Ascending aorta (tissue), 2 donors: ENCODE data around the gene PIM3. TPM values are rescaled to one million over a fixed set of nuclear protein-coding genes. Genes with fewer than 3 reads are reported as not detected.

ENCODE experiments used
- DNase-seq, 2 donors: peaks; one replicate each; pipeline ENCODE4 v3.0.0-alpha.2; 2019; ENCODE audit warnings: low spot score in 2 of 2
- H3K27ac ChIP-seq, 2 donors: fragments of 200-600 bp; sonication (generic); one replicate each; pipeline ENCODE4 v1.5.1; 2016 to 2017; ENCODE audit warnings: mild to moderate bottlenecking in 1 of 2
- H3K27me3 ChIP-seq: fragments of 200-600 bp; sonication (generic); one replicate; pipeline ENCODE4 v1.5.1; 2017
- H3K36me3 ChIP-seq, 2 donors: fragments of 200-600 bp; sonication (generic); one replicate each; pipeline ENCODE4 v1.5.1; 2016
- H3K4me1 ChIP-seq, 2 donors: fragments of 200-600 bp; sonication (generic); one replicate each; pipeline ENCODE4 v1.5.1; 2016 to 2017; ENCODE audit warnings: mild to moderate bottlenecking in 1 of 2
- H3K4me3 ChIP-seq, 2 donors: fragments of 200-600 bp; sonication (generic); one replicate each; pipeline ENCODE4 v1.5.1; 2016 to 2017; ENCODE audit warnings: mild to moderate bottlenecking in 1 of 2
- H3K9me3 ChIP-seq, 2 donors: fragments of 200-600 bp; sonication (generic); one replicate each; pipeline ENCODE4 v1.5.1; 2016
- intact Hi-C: fragments of 100-400 bp; cut with DNase I; formaldehyde crosslinking; loops from one replicate; pipeline ENCODE4 v1.15.1; 2023
- total RNA-seq: library from RNA; depleted of rRNA; stranded (reverse); fragments of >200 nt; gene quantifications from one replicate; pipeline ENCODE4 v1.1.0, GENCODE V29; 2016
- TF ChIP-seq, protein P1 (sequence below), 3 experiments: fragments of 200-600 bp in 2 of 3; fragments of 450-650 bp in 1 of 3; sonication (generic) in 2 of 3; IDR thresholded peaks; one replicate each; pipeline ENCODE4 v1.5.1; 2016 to 2019; ENCODE audit warnings: antibody characterized with exemption in 3 of 3, mild to moderate bottlenecking in 1 of 3, moderate library complexity in 1 of 3

Gene PIM3
- total RNA-seq, 1 donor from 2014 or later, result 269 TPM

DNA sequence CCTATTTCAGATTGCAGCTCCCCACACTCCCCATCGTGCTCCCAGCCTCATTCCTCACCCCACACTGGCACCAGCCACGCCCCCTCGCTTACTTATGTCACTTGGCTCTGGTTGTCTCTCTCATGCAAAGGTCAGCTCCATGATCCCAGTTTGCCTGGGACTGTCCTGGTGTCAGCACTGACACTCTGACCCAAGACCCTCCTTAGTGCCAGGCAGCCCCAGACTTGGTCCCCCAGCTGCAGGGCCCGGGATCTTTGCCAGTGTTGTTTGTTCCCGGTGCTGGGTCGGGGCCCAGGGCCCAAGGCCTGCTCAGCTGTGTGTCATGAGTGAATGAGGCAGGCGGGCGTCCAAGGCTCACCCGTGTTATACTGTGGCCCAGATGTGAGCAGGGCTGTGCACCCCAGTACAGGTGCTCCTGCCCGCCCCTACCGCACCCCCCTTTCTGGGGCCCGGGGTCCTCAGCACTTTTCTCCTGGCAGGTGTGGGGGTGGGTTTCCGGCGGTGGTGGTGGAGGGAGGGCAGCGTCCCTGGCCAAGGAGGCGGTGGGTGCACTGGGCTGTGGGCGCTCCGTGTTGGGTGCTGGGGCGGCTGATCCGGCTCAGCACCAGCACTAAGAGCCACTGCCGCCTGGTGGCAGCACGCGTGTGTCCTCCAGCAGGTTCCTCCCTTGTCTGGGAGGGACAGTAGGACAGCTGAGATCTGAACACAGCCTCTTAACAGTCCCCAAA lies 32.5 kb downstream of the PIM3 start:
- no peak overlapping the region for H3K27ac ChIP-seq
- DNase-seq, result peak in 1 of 2 donors; percentile 62
- no peaks in the 10 kb centered on the region for H3K36me3 ChIP-seq
- no peaks in the 10 kb centered on the region for H3K27me3 ChIP-seq
- peaks cover 8 to 15% of the 10 kb centered on the region in 2 donors for H3K9me3 ChIP-seq
- TF ChIP-seq, protein P1, sequence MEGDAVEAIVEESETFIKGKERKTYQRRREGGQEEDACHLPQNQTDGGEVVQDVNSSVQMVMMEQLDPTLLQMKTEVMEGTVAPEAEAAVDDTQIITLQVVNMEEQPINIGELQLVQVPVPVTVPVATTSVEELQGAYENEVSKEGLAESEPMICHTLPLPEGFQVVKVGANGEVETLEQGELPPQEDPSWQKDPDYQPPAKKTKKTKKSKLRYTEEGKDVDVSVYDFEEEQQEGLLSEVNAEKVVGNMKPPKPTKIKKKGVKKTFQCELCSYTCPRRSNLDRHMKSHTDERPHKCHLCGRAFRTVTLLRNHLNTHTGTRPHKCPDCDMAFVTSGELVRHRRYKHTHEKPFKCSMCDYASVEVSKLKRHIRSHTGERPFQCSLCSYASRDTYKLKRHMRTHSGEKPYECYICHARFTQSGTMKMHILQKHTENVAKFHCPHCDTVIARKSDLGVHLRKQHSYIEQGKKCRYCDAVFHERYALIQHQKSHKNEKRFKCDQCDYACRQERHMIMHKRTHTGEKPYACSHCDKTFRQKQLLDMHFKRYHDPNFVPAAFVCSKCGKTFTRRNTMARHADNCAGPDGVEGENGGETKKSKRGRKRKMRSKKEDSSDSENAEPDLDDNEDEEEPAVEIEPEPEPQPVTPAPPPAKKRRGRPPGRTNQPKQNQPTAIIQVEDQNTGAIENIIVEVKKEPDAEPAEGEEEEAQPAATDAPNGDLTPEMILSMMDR (IDR thresholded peaks at IDR 0.05), result peak; percentile 33 to 60 (median 51)
- no peak overlapping the region for H3K4me3 ChIP-seq
- intact Hi-C loops, result loop anchor here (1.0 kb wide), 1 partner anchor 63 kb away; no protein-coding TSS in a partner anchor
- H3K4me1 ChIP-seq, result no peaks in the 10 kb centered on the region

DNA sequence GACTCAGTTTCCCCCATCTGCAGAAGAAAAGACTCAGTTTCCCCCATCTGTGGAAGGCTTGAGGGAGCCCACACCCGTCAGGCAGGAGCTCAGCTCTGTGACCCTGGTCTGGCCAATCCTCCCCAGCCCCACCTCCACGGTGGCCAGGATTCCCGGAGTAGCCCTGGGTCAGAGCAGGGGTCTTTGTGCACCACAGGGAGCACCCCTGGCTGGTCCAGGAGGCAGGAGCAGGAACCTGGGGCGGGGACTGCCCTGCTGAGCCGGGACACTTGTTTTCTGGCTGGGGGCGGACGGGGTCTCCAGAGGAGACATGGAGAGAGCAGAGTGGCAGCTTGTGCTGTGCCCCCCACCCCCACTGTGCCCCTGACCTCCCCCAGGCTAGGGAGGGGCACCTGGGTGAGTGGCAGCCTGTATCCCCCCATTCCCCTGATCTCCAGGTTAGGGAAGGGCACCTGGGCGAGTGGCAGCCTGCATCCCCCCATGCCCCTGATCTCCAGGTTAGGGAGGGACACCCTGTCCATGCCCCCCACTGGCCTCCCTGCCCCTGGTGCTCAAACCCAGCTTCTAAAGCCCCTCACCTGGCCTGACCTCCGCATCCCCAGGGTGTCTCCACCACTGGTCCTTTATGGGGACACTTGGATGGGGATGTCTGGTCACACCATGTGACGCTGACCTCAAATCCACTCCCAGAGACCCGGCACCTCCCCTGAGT lies 33.2 kb downstream of the PIM3 start:
- Histone ChIP-seq H3K4me1 (no peaks in the 10 kb centered on the region), H3K27me3 (no peaks in the 10 kb centered on the region), H3K27ac (no peak overlapping the region), H3K4me3 (no peak overlapping the region), H3K9me3 (peaks cover 8 to 15% of the 10 kb centered on the region in 2 donors), H3K36me3 (no peaks in the 10 kb centered on the region)
- intact Hi-C loops, result loop anchor here (1.0 kb wide), 1 partner anchor 64 kb away; no protein-coding TSS in a partner anchor
- TF ChIP-seq, protein P1 (IDR thresholded peaks at IDR 0.05), result no peak
- peak in 1 of 2 donors; percentile 53 for DNase-seq

DNA sequence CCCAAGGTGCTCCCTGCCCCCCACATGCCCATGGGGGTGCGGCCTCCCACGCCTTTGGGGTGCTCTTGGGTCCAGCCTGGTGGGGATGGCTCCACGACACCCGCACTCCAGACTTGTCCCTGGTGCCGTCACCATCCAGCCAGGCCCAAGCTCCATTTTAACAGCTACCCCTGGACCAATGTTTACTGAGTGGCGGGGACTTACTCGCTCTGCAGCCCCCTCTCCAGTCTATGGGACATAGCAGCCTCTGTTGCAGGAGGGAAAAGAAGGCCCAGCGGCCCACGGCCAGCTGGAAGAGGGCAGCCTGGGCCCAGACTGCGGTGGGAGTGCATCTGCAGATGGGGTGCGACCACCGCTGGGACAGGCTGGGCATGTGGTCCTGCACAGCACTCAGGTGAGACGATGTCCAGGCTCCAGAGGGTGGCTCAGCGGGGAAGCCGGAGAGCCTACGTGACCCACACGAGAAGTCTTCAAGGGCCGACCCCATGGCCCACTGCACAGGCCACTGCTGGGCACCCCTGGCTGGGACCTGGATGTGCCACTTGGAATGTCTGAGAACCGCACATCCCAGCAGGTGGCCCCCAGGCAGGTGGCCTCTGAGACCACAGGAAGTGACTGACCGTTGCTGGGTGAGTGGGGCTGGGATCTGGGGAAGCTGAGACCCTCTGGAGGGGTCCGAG lies 33.9 kb downstream of the PIM3 start:
- intact Hi-C loops, result no loop called here
- DNase-seq, result peak in 1 of 2 donors; percentile 61

DNA sequence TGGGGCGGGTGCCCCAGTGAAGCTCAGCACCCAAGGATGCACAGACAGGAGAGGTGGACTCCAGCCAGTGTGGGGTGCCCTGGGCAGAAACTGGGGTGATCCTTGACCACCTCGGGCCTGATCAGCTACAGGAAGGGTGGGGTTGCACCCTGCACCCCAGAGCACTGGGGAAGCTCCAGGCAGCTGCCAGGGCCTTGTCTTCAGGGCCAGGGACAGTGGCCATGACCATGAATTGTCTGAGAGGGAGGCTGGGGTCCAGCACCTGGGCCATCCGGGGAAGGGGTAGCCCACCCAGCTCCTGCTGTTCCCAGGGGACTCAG lies 34.4 kb downstream of the PIM3 start:
- H3K27me3 ChIP-seq, result no peaks in the 10 kb centered on the region
- H3K27ac ChIP-seq, result no peak overlapping the region
- peaks cover 8 to 15% of the 10 kb centered on the region in 2 donors for H3K9me3 ChIP-seq
- H3K4me1 ChIP-seq, result no peaks in the 10 kb centered on the region
- intact Hi-C loops, result no loop called here
- H3K4me3 ChIP-seq, result no peak overlapping the region
- TF ChIP-seq, protein P1 (IDR thresholded peaks at IDR 0.05), result no peak
- peak in 1 of 2 donors; percentile 55 for DNase-seq
- H3K36me3 ChIP-seq, result no peaks in the 10 kb centered on the region

More for the DNA sequence above, 33.9 kb downstream of the PIM3 start:
- no peaks in the 10 kb centered on the region for H3K36me3 ChIP-seq
- TF ChIP-seq, protein P1 (IDR thresholded peaks at IDR 0.05), result no peak
- no peaks in the 10 kb centered on the region for H3K4me1 ChIP-seq
- no peaks in the 10 kb centered on the region for H3K27me3 ChIP-seq
- H3K9me3 ChIP-seq, result peaks cover 8 to 15% of the 10 kb centered on the region in 2 donors
- no peak overlapping the region for H3K27ac ChIP-seq
- no peak overlapping the region for H3K4me3 ChIP-seq

DNA sequence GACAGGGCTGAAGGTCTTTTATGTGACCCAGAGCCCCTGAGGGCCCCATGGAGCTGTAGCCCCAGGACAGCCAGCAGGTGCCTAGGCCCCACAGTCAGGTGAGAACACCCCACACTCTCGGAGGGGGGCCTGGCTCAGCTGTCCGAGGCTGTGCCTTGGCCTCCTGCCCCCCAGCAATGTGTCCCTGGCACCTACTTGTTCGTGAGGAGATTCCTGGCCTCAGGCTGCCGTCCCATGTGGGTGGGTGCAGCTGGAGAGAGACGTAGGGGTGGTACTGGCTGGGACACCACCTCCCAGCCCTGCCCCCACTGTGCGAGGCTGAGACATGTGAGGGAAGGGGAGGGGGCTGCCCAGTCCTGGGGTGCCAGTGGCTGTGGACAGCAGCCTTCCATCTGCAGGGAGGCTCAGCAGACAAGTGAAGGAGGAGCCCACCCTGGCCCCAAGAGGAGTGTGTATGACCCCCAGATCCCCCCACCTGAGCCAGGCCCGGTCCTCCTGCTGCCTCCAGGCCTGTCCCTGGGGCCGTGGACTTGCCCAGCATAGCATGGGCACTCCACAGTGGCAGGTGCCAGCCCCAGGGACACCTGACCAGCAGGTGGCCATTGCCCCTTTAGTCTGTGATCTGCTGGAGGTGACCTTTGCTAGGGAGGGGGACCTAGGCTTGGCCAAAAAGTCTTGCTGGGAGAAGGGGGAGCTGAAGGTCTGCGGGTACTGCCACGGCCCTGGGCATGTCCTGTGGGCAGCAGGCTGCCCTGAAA lies 35.0 kb downstream of the PIM3 start:
- no peak for DNase-seq

More for the DNA sequence above, 35.0 kb downstream of the PIM3 start:
- TF ChIP-seq, protein P1 (IDR thresholded peaks at IDR 0.05), result no peak
- no peaks in the 10 kb centered on the region for H3K36me3 ChIP-seq
- H3K9me3 ChIP-seq, result peaks cover 8 to 12% of the 10 kb centered on the region in 2 donors
- H3K27ac ChIP-seq, result no peak overlapping the region
- intact Hi-C loops, result no loop called here
- no peak overlapping the region for H3K4me3 ChIP-seq
- H3K27me3 ChIP-seq, result no peaks in the 10 kb centered on the region
- H3K4me1 ChIP-seq, result no peaks in the 10 kb centered on the region
